LNCaP clone FGC (cell line): ENCODE data around the gene WDFY1.

ENCODE experiments used
- DNase-seq: peaks from one replicate; pipeline ENCODE4 v3.0.0-alpha.2; 2011; ENCODE audit warnings: low read depth
- H3K4me3 ChIP-seq: 2 replicates; pipeline ENCODE4 v1.5.1; 2011; ENCODE audit warnings: mild to moderate bottlenecking, low read depth, low read length, control low read depth
- CTCF ChIP-seq: IDR thresholded peaks from 2 replicates; pipeline ENCODE4 v1.5.1; 2012; ENCODE audit warnings: mild to moderate bottlenecking; ENCODE audit not compliant: control insufficient read depth, insufficient read depth; ENCODE audit errors: extremely low read depth

Gene WDFY1

GRCh38 chr2:223929571-223930102 lies 15.5 kb downstream of the WDFY1 start:
- no peak overlapping the region for H3K4me3 ChIP-seq
- TF ChIP-seq CTCF: no peak
- no peak for DNase-seq

- no peak for DNase-seq
- TF ChIP-seq CTCF: no peak
- H3K4me3 ChIP-seq: no peak overlapping the region
Measured at GRCh38 chr2:223928113-223929006, 16.8 kb downstream of the WDFY1 start.

GRCh38 chr2:223925106-223925505 lies 20.0 kb downstream of the WDFY1 start:
- TF ChIP-seq CTCF: no peak
- no peak for DNase-seq
- H3K4me3 ChIP-seq: no peak overlapping the region

- no peak for TF ChIP-seq CTCF
- H3K4me3 ChIP-seq: no peak overlapping the region
- no peak for DNase-seq
Measured at GRCh38 chr2:223923976-223924375, 21.2 kb downstream of the WDFY1 start.

GRCh38 chr2:223922308-223922707 lies 22.8 kb downstream of the WDFY1 start:
- H3K4me3 ChIP-seq: no peak overlapping the region
- no peak for TF ChIP-seq CTCF
- DNase-seq: no peak

GRCh38 chr2:223921204-223921603 lies 23.9 kb downstream of the WDFY1 start:
- TF ChIP-seq CTCF: no peak

More at GRCh38 chr2:223921204-223921603, 23.9 kb downstream of the WDFY1 start:
- H3K4me3 ChIP-seq: no peak overlapping the region
- DNase-seq: no peak
